HL-60 (cell line): ENCODE results near the gene ZBTB1.

Experiments used
- CTCF ChIP-seq: IDR thresholded peaks from one replicate; pipeline ENCODE4 v1.5.1; 2011; ENCODE audit warnings: low read length, control low read depth, inconsistent platforms; ENCODE audit not compliant: insufficient read depth
- GABPA ChIP-seq: IDR thresholded peaks from 2 replicates; pipeline ENCODE4 v1.6.1; 2012; ENCODE audit warnings: low read depth
- POLR2AphosphoS5 ChIP-seq: IDR thresholded peaks from 2 replicates; pipeline ENCODE4 v1.6.1; 2012; ENCODE audit warnings: low read depth
- SPI1 ChIP-seq: IDR thresholded peaks from 2 replicates; pipeline ENCODE4 v1.6.1; 2012; ENCODE audit warnings: low read depth, mild to moderate bottlenecking, borderline replicate concordance
- TF ChIP-seq, protein P1 (sequence below): IDR thresholded peaks from 2 replicates; pipeline ENCODE4 v1.6.1; 2012; ENCODE audit warnings: low read depth; ENCODE audit not compliant: insufficient replicate concordance

GRCh38 chr14:64531567-64531966, 27.0 kb downstream of the ZBTB1 start:
- no peak for TF ChIP-seq CTCF
- TF ChIP-seq POLR2AphosphoS5 = no peak
- no peak for TF ChIP-seq GABPA
- TF ChIP-seq, protein P1, sequence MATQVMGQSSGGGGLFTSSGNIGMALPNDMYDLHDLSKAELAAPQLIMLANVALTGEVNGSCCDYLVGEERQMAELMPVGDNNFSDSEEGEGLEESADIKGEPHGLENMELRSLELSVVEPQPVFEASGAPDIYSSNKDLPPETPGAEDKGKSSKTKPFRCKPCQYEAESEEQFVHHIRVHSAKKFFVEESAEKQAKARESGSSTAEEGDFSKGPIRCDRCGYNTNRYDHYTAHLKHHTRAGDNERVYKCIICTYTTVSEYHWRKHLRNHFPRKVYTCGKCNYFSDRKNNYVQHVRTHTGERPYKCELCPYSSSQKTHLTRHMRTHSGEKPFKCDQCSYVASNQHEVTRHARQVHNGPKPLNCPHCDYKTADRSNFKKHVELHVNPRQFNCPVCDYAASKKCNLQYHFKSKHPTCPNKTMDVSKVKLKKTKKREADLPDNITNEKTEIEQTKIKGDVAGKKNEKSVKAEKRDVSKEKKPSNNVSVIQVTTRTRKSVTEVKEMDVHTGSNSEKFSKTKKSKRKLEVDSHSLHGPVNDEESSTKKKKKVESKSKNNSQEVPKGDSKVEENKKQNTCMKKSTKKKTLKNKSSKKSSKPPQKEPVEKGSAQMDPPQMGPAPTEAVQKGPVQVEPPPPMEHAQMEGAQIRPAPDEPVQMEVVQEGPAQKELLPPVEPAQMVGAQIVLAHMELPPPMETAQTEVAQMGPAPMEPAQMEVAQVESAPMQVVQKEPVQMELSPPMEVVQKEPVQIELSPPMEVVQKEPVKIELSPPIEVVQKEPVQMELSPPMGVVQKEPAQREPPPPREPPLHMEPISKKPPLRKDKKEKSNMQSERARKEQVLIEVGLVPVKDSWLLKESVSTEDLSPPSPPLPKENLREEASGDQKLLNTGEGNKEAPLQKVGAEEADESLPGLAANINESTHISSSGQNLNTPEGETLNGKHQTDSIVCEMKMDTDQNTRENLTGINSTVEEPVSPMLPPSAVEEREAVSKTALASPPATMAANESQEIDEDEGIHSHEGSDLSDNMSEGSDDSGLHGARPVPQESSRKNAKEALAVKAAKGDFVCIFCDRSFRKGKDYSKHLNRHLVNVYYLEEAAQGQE = no peak
- no peak for TF ChIP-seq SPI1
